SK-N-SH treated with all-trans-retinoic acid at 6 μM for 48 hours (cell line): ENCODE results near the gene FSD1L.
A peak's percentile ranks its signal among the peaks of the same experiment; 100 is the strongest.

Experiments
- ATAC-seq: fragments of 200-7000 bp; cut with Tn5 transposase; 3 replicates; pipeline ENCODE4 v1.9.1; 2020; ENCODE audit warnings: mild to moderate bottlenecking, moderate library complexity
- BACH2 ChIP-seq: fragments of 250-450 bp; sonication (Bioruptor Pico); IDR thresholded peaks from 2 replicates; pipeline ENCODE4 v1.9.0; 2021; ENCODE audit warnings: mild to moderate bottlenecking, borderline replicate concordance
- CSDC2 ChIP-seq: fragments of 250-450 bp; sonication (Bioruptor Pico); IDR thresholded peaks from 2 replicates; pipeline ENCODE4 v1.5.0; 2020; ENCODE audit warnings: mild to moderate bottlenecking, moderate library complexity
- GLIS3 ChIP-seq: fragments of 250-450 bp; sonication (Bioruptor Pico); IDR thresholded peaks from 2 replicates; pipeline ENCODE4 v1.5.0; 2020; ENCODE audit warnings: mild to moderate bottlenecking, moderate library complexity
- ISL1 ChIP-seq: fragments of 250-450 bp; sonication (Bioruptor Pico); IDR thresholded peaks from 2 replicates; pipeline ENCODE4 v2.1.2; 2022; ENCODE audit warnings: mild to moderate bottlenecking, moderate library complexity
- OSR1 ChIP-seq: fragments of 250-450 bp; sonication (Bioruptor Pico); IDR thresholded peaks from 2 replicates; pipeline ENCODE4 v1.8.0; 2022; ENCODE audit warnings: moderate library complexity, mild to moderate bottlenecking, inconsistent platforms
- RARB ChIP-seq: fragments of 250-450 bp; sonication (Bioruptor Pico); IDR thresholded peaks from 2 replicates; pipeline ENCODE4 v1.8.0; 2021; ENCODE audit warnings: mild to moderate bottlenecking, moderate library complexity
- TCF4 ChIP-seq: fragments of 250-450 bp; sonication (Bioruptor Pico); IDR thresholded peaks from 2 replicates; pipeline ENCODE4 v1.8.0; 2021; ENCODE audit warnings: mild to moderate bottlenecking, moderate library complexity, borderline replicate concordance
- ZC3H10 ChIP-seq: fragments of 250-450 bp; sonication (Bioruptor Pico); IDR thresholded peaks from 2 replicates; pipeline ENCODE4 v1.5.1; 2021; ENCODE audit warnings: mild to moderate bottlenecking, moderate library complexity
- ZFP3 ChIP-seq: fragments of 250-450 bp; sonication (Bioruptor Pico); IDR thresholded peaks from 2 replicates; pipeline ENCODE4 v1.5.0; 2020; ENCODE audit warnings: mild to moderate bottlenecking, moderate library complexity
- ZFP30 ChIP-seq: fragments of 450-650 bp; formaldehyde crosslinking; IDR thresholded peaks from 2 replicates; pipeline ENCODE4 v1.5.0; 2022; ENCODE audit warnings: mild to moderate bottlenecking, moderate library complexity
- ZNF565 ChIP-seq: fragments of 450-650 bp; formaldehyde crosslinking; conservative IDR thresholded peaks from 2 replicates; pipeline ENCODE4 v1.5.0; 2020; ENCODE audit warnings: low read depth, mild to moderate bottlenecking, moderate library complexity
- ZNF70 ChIP-seq: fragments of 450-650 bp; formaldehyde crosslinking; IDR thresholded peaks from 2 replicates; pipeline ENCODE4 v1.5.0; 2020; ENCODE audit warnings: mild to moderate bottlenecking, moderate library complexity
- ZNF8 ChIP-seq: fragments of 450-650 bp; formaldehyde crosslinking; IDR thresholded peaks from 2 replicates; pipeline ENCODE4 v1.5.0; 2020; ENCODE audit warnings: mild to moderate bottlenecking, moderate library complexity
- TF ChIP-seq, protein P1 (sequence below): fragments of 250-450 bp; sonication (Bioruptor Pico); IDR thresholded peaks from 2 replicates; pipeline ENCODE4 v1.5.0; 2020; ENCODE audit warnings: mild to moderate bottlenecking, moderate library complexity
- TF ChIP-seq, protein P2 (sequence below): fragments of 250-450 bp; sonication (Bioruptor Pico); IDR thresholded peaks from 2 replicates; pipeline ENCODE4 v1.5.1; 2020; ENCODE audit warnings: low read depth, mild to moderate bottlenecking, moderate library complexity
- TF ChIP-seq, protein P3 (sequence below): fragments of 250-450 bp; sonication (Bioruptor Pico); IDR thresholded peaks from 2 replicates; pipeline ENCODE4 v1.5.1; 2021; ENCODE audit warnings: mild to moderate bottlenecking, moderate library complexity
- TF ChIP-seq, protein P4 (sequence below): fragments of 250-450 bp; sonication (Bioruptor Pico); IDR thresholded peaks from 2 replicates; pipeline ENCODE4 v1.8.0; 2020; ENCODE audit warnings: mild to moderate bottlenecking, moderate library complexity, borderline replicate concordance

FSD1L gene

DNA sequence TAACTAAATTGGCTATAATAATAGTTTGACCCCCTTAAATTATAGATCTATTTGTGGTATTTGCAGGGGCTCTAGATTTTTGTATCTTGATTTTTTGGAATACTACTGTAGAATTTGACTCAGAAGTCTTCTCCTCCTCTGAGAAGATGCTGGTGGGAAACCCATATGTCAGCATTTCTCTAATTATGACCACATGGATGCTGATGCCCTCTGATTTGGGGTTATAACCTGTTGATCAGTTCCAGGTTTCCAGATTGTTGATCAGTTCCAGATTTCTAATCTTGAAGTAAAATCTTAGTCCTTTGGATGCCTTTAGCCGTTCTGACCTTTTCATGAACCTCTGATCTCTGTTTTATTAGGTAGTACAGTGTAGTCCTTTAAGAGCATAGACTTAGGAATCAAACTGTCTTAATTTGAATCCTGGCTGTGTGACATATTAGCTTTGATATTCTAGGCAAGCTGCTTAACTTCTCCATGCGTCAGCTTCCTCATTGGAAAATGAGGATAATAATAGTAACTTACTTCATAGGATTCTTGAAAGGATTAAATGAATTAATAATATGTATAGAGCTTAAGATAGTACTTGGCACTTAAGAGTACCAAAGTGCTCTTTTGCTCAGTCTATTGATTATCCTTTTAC lies 8.1 kb downstream of the FSD1L start:
- ATAC-seq: peak; percentile 30; the same call in 1 of the 3 replicates
- TF ChIP-seq ZNF70 (CRISPR knock-in tag) (no peak), RARB (CRISPR knock-in tag) (no peak), GLIS3 (CRISPR knock-in tag) (no peak), TCF4 (peak; percentile 29; the same call in 1 of the 2 replicates)
- TF ChIP-seq, all 23 proteins: peak for 1

DNA sequence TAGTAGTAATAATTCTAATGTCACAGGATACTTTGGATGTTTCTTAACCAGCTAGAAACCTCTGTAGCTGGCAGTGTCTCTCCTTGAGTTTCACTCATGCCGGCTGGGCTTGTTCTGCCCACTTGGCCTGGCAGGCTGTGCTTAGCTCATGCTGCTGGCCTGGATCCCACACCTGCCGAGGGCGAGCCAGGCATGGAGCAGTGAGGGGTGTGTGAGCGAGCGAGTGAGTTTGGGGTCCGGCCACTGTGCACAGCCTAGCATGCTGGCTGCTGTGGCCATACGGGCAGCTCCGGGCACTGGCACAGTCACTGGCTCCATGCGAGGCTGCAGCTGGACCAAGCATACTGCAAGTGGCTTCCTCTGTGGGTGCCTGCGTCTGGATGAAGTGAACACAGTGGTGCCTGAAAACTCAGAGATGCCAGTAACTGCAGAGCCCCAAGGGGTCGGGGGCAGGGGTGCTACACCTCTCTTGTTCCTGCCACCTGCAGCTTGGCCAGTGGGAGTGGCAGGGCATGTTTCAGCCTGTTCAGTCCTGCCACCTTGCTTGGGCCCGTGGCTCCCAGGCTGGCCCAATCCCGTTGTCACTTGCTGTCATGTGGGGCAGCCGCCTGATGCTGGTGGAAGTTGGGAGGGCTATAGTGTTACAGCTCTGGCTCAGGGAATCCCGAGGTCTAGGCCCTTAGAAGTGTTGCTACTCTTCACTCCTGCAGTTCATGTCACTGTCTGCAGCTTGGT lies 9.9 kb downstream of the FSD1L start:
- ATAC-seq: no peak
- TF ChIP-seq, protein P1, sequence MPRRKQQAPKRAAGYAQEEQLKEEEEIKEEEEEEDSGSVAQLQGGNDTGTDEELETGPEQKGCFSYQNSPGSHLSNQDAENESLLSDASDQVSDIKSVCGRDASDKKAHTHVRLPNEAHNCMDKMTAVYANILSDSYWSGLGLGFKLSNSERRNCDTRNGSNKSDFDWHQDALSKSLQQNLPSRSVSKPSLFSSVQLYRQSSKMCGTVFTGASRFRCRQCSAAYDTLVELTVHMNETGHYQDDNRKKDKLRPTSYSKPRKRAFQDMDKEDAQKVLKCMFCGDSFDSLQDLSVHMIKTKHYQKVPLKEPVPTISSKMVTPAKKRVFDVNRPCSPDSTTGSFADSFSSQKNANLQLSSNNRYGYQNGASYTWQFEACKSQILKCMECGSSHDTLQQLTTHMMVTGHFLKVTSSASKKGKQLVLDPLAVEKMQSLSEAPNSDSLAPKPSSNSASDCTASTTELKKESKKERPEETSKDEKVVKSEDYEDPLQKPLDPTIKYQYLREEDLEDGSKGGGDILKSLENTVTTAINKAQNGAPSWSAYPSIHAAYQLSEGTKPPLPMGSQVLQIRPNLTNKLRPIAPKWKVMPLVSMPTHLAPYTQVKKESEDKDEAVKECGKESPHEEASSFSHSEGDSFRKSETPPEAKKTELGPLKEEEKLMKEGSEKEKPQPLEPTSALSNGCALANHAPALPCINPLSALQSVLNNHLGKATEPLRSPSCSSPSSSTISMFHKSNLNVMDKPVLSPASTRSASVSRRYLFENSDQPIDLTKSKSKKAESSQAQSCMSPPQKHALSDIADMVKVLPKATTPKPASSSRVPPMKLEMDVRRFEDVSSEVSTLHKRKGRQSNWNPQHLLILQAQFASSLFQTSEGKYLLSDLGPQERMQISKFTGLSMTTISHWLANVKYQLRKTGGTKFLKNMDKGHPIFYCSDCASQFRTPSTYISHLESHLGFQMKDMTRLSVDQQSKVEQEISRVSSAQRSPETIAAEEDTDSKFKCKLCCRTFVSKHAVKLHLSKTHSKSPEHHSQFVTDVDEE (CRISPR knock-in tag): no peak
- TF ChIP-seq, protein P2, sequence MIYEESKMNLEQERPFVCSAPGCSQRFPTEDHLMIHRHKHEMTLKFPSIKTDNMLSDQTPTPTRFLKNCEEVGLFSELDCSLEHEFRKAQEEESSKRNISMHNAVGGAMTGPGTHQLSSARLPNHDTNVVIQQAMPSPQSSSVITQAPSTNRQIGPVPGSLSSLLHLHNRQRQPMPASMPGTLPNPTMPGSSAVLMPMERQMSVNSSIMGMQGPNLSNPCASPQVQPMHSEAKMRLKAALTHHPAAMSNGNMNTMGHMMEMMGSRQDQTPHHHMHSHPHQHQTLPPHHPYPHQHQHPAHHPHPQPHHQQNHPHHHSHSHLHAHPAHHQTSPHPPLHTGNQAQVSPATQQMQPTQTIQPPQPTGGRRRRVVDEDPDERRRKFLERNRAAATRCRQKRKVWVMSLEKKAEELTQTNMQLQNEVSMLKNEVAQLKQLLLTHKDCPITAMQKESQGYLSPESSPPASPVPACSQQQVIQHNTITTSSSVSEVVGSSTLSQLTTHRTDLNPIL: no peak
- TF ChIP-seq ISL1 (CRISPR knock-in tag) (no peak), GLIS3 (CRISPR knock-in tag) (no peak), TCF4 (no peak), OSR1 (CRISPR knock-in tag) (no peak), ZFP3 (CRISPR knock-in tag) (no peak), ZNF70 (CRISPR knock-in tag) (no peak), ZNF8 (CRISPR knock-in tag) (no peak), ZC3H10 (no peak), ZFP30 (CRISPR knock-in tag) (no peak), CSDC2 (CRISPR knock-in tag) (no peak)
- TF ChIP-seq, protein P3, sequence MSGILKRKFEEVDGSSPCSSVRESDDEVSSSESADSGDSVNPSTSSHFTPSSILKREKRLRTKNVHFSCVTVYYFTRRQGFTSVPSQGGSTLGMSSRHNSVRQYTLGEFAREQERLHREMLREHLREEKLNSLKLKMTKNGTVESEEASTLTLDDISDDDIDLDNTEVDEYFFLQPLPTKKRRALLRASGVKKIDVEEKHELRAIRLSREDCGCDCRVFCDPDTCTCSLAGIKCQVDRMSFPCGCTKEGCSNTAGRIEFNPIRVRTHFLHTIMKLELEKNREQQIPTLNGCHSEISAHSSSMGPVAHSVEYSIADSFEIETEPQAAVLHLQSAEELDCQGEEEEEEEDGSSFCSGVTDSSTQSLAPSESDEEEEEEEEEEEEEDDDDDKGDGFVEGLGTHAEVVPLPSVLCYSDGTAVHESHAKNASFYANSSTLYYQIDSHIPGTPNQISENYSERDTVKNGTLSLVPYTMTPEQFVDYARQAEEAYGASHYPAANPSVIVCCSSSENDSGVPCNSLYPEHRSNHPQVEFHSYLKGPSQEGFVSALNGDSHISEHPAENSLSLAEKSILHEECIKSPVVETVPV (CRISPR knock-in tag): no peak
- TF ChIP-seq, all 23 proteins: peak for 0

DNA sequence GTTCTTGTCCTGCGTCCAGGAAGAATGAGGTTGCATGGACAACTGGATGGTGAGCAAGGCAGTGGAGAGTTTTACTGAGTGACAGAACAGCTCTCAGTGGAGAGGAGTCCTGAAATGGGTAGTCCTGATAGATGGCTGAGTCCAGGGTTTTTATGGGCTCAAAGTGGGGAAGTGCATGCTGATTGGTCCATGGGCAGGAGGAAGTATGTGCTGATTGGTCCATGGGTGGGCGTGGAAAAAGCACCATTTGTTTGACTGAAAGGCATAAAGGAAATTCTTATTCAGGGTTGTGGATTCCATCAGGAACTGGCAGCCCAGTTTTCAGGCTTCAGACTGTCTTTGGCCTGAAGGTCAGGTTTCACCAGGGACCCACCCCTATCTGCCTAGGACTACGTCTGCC lies 10.6 kb downstream of the FSD1L start:
- TF ChIP-seq, protein P4, sequence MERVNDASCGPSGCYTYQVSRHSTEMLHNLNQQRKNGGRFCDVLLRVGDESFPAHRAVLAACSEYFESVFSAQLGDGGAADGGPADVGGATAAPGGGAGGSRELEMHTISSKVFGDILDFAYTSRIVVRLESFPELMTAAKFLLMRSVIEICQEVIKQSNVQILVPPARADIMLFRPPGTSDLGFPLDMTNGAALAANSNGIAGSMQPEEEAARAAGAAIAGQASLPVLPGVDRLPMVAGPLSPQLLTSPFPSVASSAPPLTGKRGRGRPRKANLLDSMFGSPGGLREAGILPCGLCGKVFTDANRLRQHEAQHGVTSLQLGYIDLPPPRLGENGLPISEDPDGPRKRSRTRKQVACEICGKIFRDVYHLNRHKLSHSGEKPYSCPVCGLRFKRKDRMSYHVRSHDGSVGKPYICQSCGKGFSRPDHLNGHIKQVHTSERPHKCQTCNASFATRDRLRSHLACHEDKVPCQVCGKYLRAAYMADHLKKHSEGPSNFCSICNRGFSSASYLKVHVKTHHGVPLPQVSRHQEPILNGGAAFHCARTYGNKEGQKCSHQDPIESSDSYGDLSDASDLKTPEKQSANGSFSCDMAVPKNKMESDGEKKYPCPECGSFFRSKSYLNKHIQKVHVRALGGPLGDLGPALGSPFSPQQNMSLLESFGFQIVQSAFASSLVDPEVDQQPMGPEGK (CRISPR knock-in tag): no peak
- TF ChIP-seq ZC3H10 (no peak), OSR1 (CRISPR knock-in tag) (no peak), ZFP30 (CRISPR knock-in tag) (no peak), ZNF565 (no peak)
- TF ChIP-seq, all 23 proteins: peak for 0
- ATAC-seq: no peak

DNA sequence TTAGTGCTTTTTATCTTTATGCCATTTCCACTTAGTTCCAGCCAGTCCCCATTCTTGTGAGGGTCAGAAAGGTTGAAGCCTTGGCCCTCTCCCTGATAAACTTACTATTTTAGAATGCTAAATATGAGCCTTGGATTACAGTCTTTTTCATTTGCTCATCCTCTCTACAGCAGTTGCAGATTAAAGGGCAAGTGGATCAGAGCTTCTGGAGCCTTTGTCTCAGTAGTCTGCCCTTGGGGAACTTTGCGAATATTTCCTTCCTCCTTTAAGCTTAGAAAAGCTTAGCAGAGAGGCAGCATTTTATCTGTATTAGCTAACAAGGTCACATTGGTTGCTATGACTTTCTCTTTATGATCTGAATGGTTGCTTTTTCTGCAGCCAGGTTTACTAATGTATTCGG lies 11.5 kb downstream of the FSD1L start:
- TF ChIP-seq CSDC2 (CRISPR knock-in tag) (no peak), ZNF8 (CRISPR knock-in tag) (no peak)
- TF ChIP-seq, all 23 proteins: peak for 0
- no peak for ATAC-seq

DNA sequence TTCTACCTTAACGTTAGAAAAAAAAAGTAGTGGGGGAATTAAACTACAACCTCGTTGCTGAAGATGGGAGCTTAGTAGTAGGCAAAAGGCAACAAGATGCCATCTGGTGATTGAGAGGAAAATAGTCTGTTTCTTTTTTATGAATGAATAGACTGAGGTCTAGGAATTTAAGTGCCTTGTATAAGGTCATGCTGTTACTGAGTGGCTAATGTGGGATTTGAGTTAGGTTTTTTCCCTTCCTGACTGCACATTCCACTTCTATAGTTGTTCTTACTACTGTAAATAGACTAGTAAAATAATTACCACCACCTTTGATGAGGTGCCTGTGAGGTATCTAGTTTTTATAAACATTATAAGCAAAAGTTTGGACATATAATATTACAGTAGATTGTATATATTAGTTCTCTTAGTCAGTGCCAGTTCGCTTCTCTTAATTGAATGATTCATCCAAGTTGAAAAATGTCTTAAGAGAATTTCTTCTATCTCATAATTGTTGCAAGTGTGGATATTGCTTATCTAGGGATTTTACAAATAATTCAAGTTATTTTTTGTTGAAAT lies 19.1 kb downstream of the FSD1L start:
- ATAC-seq: peak; percentile 58; the same call in 2 of the 3 replicates
- TF ChIP-seq GLIS3 (CRISPR knock-in tag): no peak
- no peak for TF ChIP-seq ZFP30 (CRISPR knock-in tag)
- no peak for TF ChIP-seq CSDC2 (CRISPR knock-in tag)
- TF ChIP-seq BACH2 (CRISPR knock-in tag): no peak
- TF ChIP-seq, protein P4 (CRISPR knock-in tag): no peak
- no peak for TF ChIP-seq ZFP3 (CRISPR knock-in tag)
- TF ChIP-seq, protein P2: no peak
- TF ChIP-seq, protein P1 (CRISPR knock-in tag): no peak
- TF ChIP-seq RARB (CRISPR knock-in tag): no peak
- TF ChIP-seq OSR1 (CRISPR knock-in tag): no peak
